H7 (cell line): Measurements from ENCODE around the gene PAN2. TPM values are rescaled to one million over a fixed set of nuclear protein-coding genes. Genes with fewer than 3 reads are reported as not detected.

Source experiments
- DNase-seq: peaks from one replicate; pipeline ENCODE4 v3.0.0; 2012
- H3K27me3 ChIP-seq: 2 replicates; pipeline ENCODE4 v1.6.0; 2011; ENCODE audit warnings: mild to moderate bottlenecking, low read length; ENCODE audit not compliant: control insufficient read depth, insufficient read depth
- H3K36me3 ChIP-seq: replicated peaks from 2 replicates; pipeline ENCODE4 v1.5.1; 2011; ENCODE audit warnings: low read length; ENCODE audit not compliant: control insufficient read depth, insufficient read depth
- H3K4me3 ChIP-seq: 2 replicates; pipeline ENCODE4 v1.5.1; 2011; ENCODE audit warnings: low read depth, mild to moderate bottlenecking, control low read depth, low read length, moderate library complexity; ENCODE audit not compliant: insufficient read depth
- total RNA-seq: library from RNA; depleted of rRNA; stranded (reverse); fragments of >200 nt; shearing (Covaris generic); gene quantifications from 2 replicates; pipeline ENCODE4 v1.2.3, GENCODE V29; 2014; rRNA removed

The PAN2 gene
- total RNA-seq, result 38.6 and 64.1 TPM in 2 replicates

GRCh38 chr12:56333679-56334489 lies at the start of gene PAN2:
Gene PAN2 (minus strand): TSS chr12:56334000. CDS start chr12:56333094, 906 bp downstream.
- Histone ChIP-seq H3K4me3 (peak within 1 kb of the TSS; percentile 62), H3K36me3 (no peaks in the 10 kb centered on the region), H3K27me3 (no peaks in the 10 kb centered on the region)
- DNase-seq, result peak; percentile 96

- no peak for DNase-seq
- Histone ChIP-seq H3K4me3 (no peak overlapping the region), H3K27me3 (no peaks in the 10 kb centered on the region), H3K36me3 (no peaks in the 10 kb centered on the region)
Observed at GRCh38 chr12:56382611-56383010, 48.8 kb upstream of the PAN2 start.

GRCh38 chr12:56377989-56378316 lies 44.2 kb upstream of the PAN2 start:
- no peaks in the 10 kb centered on the region for H3K27me3 ChIP-seq
- H3K36me3 ChIP-seq, result no peaks in the 10 kb centered on the region
- no peak for DNase-seq
- H3K4me3 ChIP-seq, result no peak overlapping the region

GRCh38 chr12:56377310-56377988 lies 43.6 kb upstream of the PAN2 start:
- Histone ChIP-seq H3K4me3 (no peak overlapping the region), H3K36me3 (no peaks in the 10 kb centered on the region), H3K27me3 (no peaks in the 10 kb centered on the region)
- peak; percentile 62 for DNase-seq

GRCh38 chr12:56375598-56376434 lies 42.0 kb upstream of the PAN2 start:
- Histone ChIP-seq H3K36me3 (no peaks in the 10 kb centered on the region), H3K27me3 (no peaks in the 10 kb centered on the region), H3K4me3 (no peak overlapping the region)
- no peak for DNase-seq

- Histone ChIP-seq H3K36me3 (no peaks in the 10 kb centered on the region), H3K27me3 (no peaks in the 10 kb centered on the region), H3K4me3 (no peak overlapping the region)
- DNase-seq, result no peak
Observed at GRCh38 chr12:56374726-56375597, 41.2 kb upstream of the PAN2 start.

- no peaks in the 10 kb centered on the region for H3K27me3 ChIP-seq
- no peak for DNase-seq
- H3K36me3 ChIP-seq, result no peaks in the 10 kb centered on the region
Observed at GRCh38 chr12:56373515-56373914, 39.7 kb upstream of the PAN2 start.

GRCh38 chr12:56366948-56367347 lies 33.1 kb upstream of the PAN2 start:
- no peak for DNase-seq
- Histone ChIP-seq H3K4me3 (no peak overlapping the region), H3K27me3 (no peaks in the 10 kb centered on the region), H3K36me3 (no peaks in the 10 kb centered on the region)

More at GRCh38 chr12:56373515-56373914, 39.7 kb upstream of the PAN2 start:
- H3K4me3 ChIP-seq, result no peak overlapping the region

GRCh38 chr12:56362130-56363059 lies 28.6 kb upstream of the PAN2 start, which contains the start of gene APOF:
Gene APOF (minus strand): TSS chr12:56362857. CDS start chr12:56362745, 112 bp downstream.
- Histone ChIP-seq H3K36me3 (no peaks in the 10 kb centered on the region), H3K27me3 (no peaks in the 10 kb centered on the region), H3K4me3 (no peak within 1 kb of the TSS)
- DNase-seq, result no peak

- no peak overlapping the region for H3K4me3 ChIP-seq
- no peaks in the 10 kb centered on the region for H3K36me3 ChIP-seq
- H3K27me3 ChIP-seq, result no peaks in the 10 kb centered on the region
- no peak for DNase-seq
Observed at GRCh38 chr12:56361487-56362129, 27.8 kb upstream of the PAN2 start.

- DNase-seq, result peak; percentile 96
- peak within 1 kb of the TSS; percentile 93 for H3K4me3 ChIP-seq
- H3K27me3 ChIP-seq, result no peaks in the 10 kb centered on the region
- H3K36me3 ChIP-seq, result peaks cover 9% of the 10 kb centered on the region
Observed at GRCh38 chr12:56359851-56360767, 26.3 kb upstream of the PAN2 start, which contains the start of gene STAT2. Gene STAT2 (minus strand): TSS chr12:56360107. CDS start chr12:56356571, 3,536 bp downstream.
